Right cardiac atrium (tissue), 5 donors: ENCODE data around the gene DPAGT1. TPM values are rescaled to one million over a fixed set of nuclear protein-coding genes. Genes with fewer than 3 reads are reported as not detected.

Experiments used
- ATAC-seq, 2 donors: fragments of 200-7000 bp; cut with Tn5 transposase; one replicate each; pipeline versions ENCODE4 v1.8.0 to v1.9.1; 2020; ENCODE audit warnings: moderate library complexity in 2 of 2, mild to moderate bottlenecking in 1 of 2
- DNase-seq, 3 donors: peaks; one replicate each; pipeline ENCODE4 v3.0.0-alpha.2; 2020
- H3K27ac ChIP-seq: one replicate; pipeline ENCODE4 v1.5.1; 2013; ENCODE audit warnings: mild to moderate bottlenecking, low read length, control low read depth, moderate library complexity
- H3K27me3 ChIP-seq: one replicate; pipeline ENCODE4 v1.6.1; 2013; ENCODE audit not compliant: control insufficient read depth, insufficient read depth
- H3K4me1 ChIP-seq: one replicate; pipeline ENCODE4 v1.6.1; 2013; ENCODE audit warnings: low read length; ENCODE audit not compliant: control insufficient read depth, insufficient read depth
- H3K4me3 ChIP-seq: one replicate; pipeline ENCODE4 v1.5.1; 2013; ENCODE audit warnings: low read length, control low read depth
- H3K9me3 ChIP-seq: one replicate; pipeline ENCODE4 v1.6.1; 2013; ENCODE audit warnings: low read length; ENCODE audit not compliant: control insufficient read depth
- WGBS: extraction: QIAGEN DNeasy Blood & Tissue Kit; methylation state at CpG from one replicate; pipeline ENCODE4 v1.1.7; 2013; 5-methylcytosine and 5-hydroxymethylcytosine counted together
- intact Hi-C, 4 donors: fragments of 100-400 bp; cut with DNase I; formaldehyde crosslinking; loops; one replicate each; pipeline versions ENCODE4 v1.11.0 to v1.14.0; 2022 to 2023
- polyA plus RNA-seq: library from polyadenylated mRNA; stranded (reverse); fragments of 200-250 nt; gene quantifications from one replicate; pipeline ENCODE4 v1.2.3, GENCODE V29; 2013
- total RNA-seq, 4 donors: library from RNA; stranded (reverse); fragmentation: NEBNext Ultra II Directional; extraction: Animal tissue kit (Norgen Biotek cat#: 25700); gene quantifications; one replicate each; pipeline ENCODE4 v1.2.1, GENCODE V29; 2021
- donor health status: healthy with polysubstance abuse.
- donor health status: DM: no; HTN: yes; CAD: no.
- donor health status: DM: no; HTN: no; CAD: no.
- donor health status: DM: no; HTN: yes; CAD: no; lungs with severe emphysema.
- donor health status: DM: yes; HTN: yes; CAD: no.

The DPAGT1 gene
- total and polyA plus RNA-seq, 5 donors: 14.4 to 24.7 (median 23.7) TPM

DNA sequence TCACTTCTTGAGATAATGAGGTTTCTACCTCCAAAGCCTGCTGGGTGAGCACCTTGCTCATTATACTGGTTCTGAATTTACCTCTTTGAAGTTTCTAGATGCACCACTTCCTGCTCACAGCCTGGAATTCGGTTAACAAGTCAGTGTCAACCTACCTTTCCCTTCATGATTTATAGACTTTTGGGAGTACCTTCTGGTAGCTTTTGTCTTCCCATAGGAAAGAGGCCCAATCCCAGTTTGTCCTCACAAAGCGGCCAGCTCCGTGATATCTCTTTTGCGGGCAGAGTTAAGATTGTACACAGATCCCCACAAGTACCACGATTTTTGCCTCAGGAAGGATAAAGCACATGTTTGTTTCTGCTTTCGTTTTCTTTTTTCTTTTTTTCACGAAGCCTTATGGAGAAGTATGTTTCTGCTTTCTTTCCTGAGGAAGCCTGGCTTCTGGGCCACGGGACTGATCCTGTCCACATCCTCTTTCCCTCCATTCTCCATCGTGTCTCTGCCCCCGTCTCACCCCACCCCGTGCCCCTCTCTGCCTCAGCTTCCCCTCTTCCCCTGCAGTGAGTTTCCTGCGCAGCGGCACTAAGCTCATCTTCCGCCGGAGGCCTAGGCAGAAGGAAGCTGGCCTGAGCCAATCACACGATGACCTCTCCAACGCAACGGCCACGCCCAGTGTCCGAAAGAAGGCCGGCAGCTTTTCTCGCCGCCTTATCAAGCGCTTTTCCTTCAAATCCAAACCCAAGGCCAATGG lies 14.0 kb upstream of the DPAGT1 start:
- DNase-seq (peak; percentile 60 to 89 (median 79)), ATAC-seq (peak; percentile 55 to 56)
- 59% methylated on average over 24 of the region's 24 CpGs for WGBS
- intact Hi-C loops: no loop called here
- no peaks in the 10 kb centered on the region for H3K9me3 ChIP-seq
- no peak overlapping the region for H3K4me3 ChIP-seq
- peak overlapping the region; percentile 17 for H3K27ac ChIP-seq
- H3K27me3 ChIP-seq: no peaks in the 10 kb centered on the region
- H3K4me1 ChIP-seq: no peaks in the 10 kb centered on the region

- ATAC-seq (no peak), DNase-seq (no peak)
- intact Hi-C loops: no loop called here
- Histone ChIP-seq H3K27ac (no peak overlapping the region), H3K4me3 (no peak overlapping the region), H3K4me1 (no peaks in the 10 kb centered on the region), H3K27me3 (no peaks in the 10 kb centered on the region), H3K9me3 (no peaks in the 10 kb centered on the region)
- WGBS: 71% methylated on average over 5 of the region's 5 CpGs
Observed at GRCh38 chr11:119114351-119114750, 12.7 kb upstream of the DPAGT1 start.

- DNase-seq: no peak
Observed at GRCh38 chr11:119113716-119114115, 12.1 kb upstream of the DPAGT1 start.

GRCh38 chr11:119112314-119113020 lies 10.8 kb upstream of the DPAGT1 start:
- no peaks in the 10 kb centered on the region for H3K9me3 ChIP-seq
- no peak overlapping the region for H3K27ac ChIP-seq
- ATAC-seq: no peak
- no peaks in the 10 kb centered on the region for H3K27me3 ChIP-seq
- intact Hi-C loops: no loop called here
- 87% methylated on average over 12 of the region's 12 CpGs for WGBS
- DNase-seq: peak in 1 of 3 donors; percentile 41
- no peak overlapping the region for H3K4me3 ChIP-seq
- H3K4me1 ChIP-seq: no peaks in the 10 kb centered on the region

More at GRCh38 chr11:119113716-119114115, 12.1 kb upstream of the DPAGT1 start:
- 93% methylated on average over 9 of the region's 9 CpGs for WGBS
- intact Hi-C loops: no loop called here
- H3K4me3 ChIP-seq: no peak overlapping the region
- ATAC-seq: no peak
- no peaks in the 10 kb centered on the region for H3K9me3 ChIP-seq
- no peak overlapping the region for H3K27ac ChIP-seq
- H3K4me1 ChIP-seq: no peaks in the 10 kb centered on the region
- no peaks in the 10 kb centered on the region for H3K27me3 ChIP-seq

DNA sequence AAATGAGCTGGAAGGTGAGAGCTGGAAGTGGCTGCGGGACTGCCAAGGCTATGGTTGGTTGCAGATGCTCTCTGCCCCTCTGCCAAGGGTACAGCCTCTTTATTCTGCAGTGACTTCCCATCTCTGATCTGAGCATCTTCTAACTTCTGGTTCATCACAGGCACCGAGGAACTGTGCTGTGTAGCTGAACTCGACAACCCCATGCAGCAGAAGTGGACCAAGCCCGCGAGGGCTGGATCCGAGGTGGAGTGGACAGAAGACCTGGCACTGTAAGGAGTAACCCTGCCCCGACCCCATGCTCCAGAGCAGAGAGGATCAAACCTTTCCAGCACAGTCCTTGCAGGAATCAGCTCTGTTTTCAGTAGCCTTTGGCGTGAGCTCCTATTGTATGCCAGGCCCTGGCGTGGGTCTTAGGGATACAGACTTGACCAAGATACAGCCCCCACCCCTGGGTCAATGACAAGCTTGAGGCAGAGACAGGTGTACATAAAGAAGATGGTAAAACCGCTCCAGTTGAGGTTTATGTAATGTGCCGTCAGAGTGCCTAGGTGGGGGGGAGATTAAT lies 9.8 kb upstream of the DPAGT1 start:
- Histone ChIP-seq H3K4me3 (no peak overlapping the region), H3K4me1 (peaks cover 4% of the 10 kb centered on the region), H3K27me3 (no peaks in the 10 kb centered on the region), H3K27ac (no peak overlapping the region), H3K9me3 (no peaks in the 10 kb centered on the region)
- DNase-seq (no peak), ATAC-seq (no peak)
- intact Hi-C loops: no loop called here
- 92% methylated on average over 11 of the region's 11 CpGs for WGBS

DNA sequence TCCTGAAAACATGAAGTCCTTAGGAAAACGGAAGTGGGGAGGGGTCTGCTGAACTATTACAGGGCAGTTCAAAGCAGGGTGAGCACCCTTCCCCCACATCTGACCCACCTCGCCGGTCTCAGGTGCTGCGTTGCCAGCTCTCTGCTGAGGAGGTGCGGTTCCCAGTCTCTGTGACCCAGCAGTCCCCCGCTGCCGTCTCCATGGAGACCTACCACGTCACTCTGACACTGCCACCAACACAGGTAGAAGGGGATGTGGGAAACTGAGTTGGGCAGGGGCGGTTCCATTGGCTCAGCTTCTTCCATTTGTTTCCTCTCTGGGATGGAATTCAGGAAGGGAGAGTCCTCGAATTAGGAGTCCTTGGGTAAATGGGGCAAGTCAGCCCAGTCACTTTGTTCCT lies 8.8 kb upstream of the DPAGT1 start:
- H3K4me3 ChIP-seq: no peak overlapping the region
- ATAC-seq: no peak
- 82% methylated on average over 10 of the region's 10 CpGs for WGBS
- DNase-seq: no peak
- H3K4me1 ChIP-seq: peaks cover 5% of the 10 kb centered on the region
- no peak overlapping the region for H3K27ac ChIP-seq
- no peaks in the 10 kb centered on the region for H3K9me3 ChIP-seq
- H3K27me3 ChIP-seq: no peaks in the 10 kb centered on the region
- intact Hi-C loops: no loop called here

DNA sequence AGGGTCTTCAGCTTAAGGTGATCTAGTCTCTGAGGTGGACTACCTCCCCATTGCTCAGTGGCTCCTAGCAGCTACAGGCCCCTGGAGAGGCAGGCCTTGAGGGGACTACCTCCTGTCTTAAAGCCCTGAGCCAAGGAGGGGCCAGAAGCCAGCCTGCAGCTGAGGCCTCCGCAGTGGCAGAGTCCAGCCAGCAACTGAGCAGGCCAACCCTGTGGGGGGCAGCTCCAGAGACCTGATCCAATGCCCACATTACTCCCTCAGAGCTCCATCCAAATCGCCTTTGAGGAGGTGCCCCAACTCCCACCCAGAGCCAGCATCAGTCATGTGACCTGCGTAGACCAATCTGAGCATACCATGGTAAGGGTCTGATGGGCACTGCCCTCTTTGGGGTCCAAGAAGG lies 8.2 kb upstream of the DPAGT1 start:
- Histone ChIP-seq H3K27ac (no peak overlapping the region), H3K4me3 (no peak overlapping the region), H3K9me3 (no peaks in the 10 kb centered on the region), H3K4me1 (peaks cover 5% of the 10 kb centered on the region), H3K27me3 (no peaks in the 10 kb centered on the region)
- intact Hi-C loops: no loop called here
- no peak for ATAC-seq
- DNase-seq: no peak
- 87% methylated on average over 3 of the region's 3 CpGs for WGBS

DNA sequence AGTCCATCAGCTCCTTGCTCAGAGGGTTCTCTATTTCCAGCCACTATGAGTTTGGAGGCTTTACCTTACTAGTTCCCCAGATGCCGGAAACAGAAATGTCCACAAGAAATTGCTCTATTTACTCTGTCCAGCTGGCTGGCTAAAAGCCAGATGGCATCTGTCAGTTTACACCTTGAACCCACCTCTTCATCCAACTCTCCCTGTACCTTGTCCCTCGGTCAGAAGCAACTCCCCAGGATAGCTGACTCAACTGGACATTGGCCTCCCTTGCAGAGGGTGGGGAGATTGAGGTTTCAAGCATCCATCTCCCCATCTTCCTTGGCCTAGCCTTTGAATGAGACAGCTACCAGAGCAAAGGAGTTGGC lies 7.2 kb upstream of the DPAGT1 start:
- WGBS: 81% methylated on average over 2 of the region's 2 CpGs
- H3K9me3 ChIP-seq: no peaks in the 10 kb centered on the region
- intact Hi-C loops: no loop called here
- H3K4me1 ChIP-seq: peaks cover 5% of the 10 kb centered on the region
- no peaks in the 10 kb centered on the region for H3K27me3 ChIP-seq
- no peak for DNase-seq
- no peak overlapping the region for H3K27ac ChIP-seq
- ATAC-seq: no peak
- H3K4me3 ChIP-seq: no peak overlapping the region

GRCh38 chr11:119108146-119108856 lies 6.6 kb upstream of the DPAGT1 start:
- WGBS: 17% methylated on average over 8 of the region's 8 CpGs
- H3K27ac ChIP-seq: no peak overlapping the region
- H3K4me3 ChIP-seq: peak overlapping the region; percentile 99
- intact Hi-C loops: no loop called here
- H3K27me3 ChIP-seq: no peaks in the 10 kb centered on the region
- DNase-seq: peak in 1 of 3 donors; percentile 53
- ATAC-seq: peak in 1 of 2 donors; percentile 1
- peaks cover 5% of the 10 kb centered on the region for H3K4me1 ChIP-seq
- H3K9me3 ChIP-seq: no peaks in the 10 kb centered on the region

GRCh38 chr11:119107538-119108145 lies 6.0 kb upstream of the DPAGT1 start:
- Histone ChIP-seq H3K27me3 (no peaks in the 10 kb centered on the region), H3K4me3 (peak overlapping the region; percentile 99), H3K27ac (peak overlapping the region; percentile 89), H3K9me3 (no peaks in the 10 kb centered on the region), H3K4me1 (peaks cover 5% of the 10 kb centered on the region)
- DNase-seq (peak in 2 of 3 donors; percentile 63 to 71), ATAC-seq (peak in 1 of 2 donors; percentile 26)
- WGBS: under 1% methylated on average over 65 of the region's 65 CpGs
- intact Hi-C loops: no loop called here
